Nephron (organoid): ENCODE measurements around the gene GPRIN3.

ENCODE experiments used
- H3K27ac Mint-ChIP-seq, 3 experiments: 2 replicates each; pipeline ENCODE4 v1.8.0; 2020; ENCODE audit warnings: mixed read lengths in 3 of 3, mild to moderate bottlenecking in 2 of 3, moderate library complexity in 1 of 3
- H3K27me3 Mint-ChIP-seq: 2 replicates; pipeline ENCODE4 v1.8.0; 2021; ENCODE audit warnings: low read depth, mild to moderate bottlenecking, moderate library complexity, mixed read lengths
- H3K36me3 Mint-ChIP-seq: 2 replicates; pipeline ENCODE4 v1.8.0; 2020; ENCODE audit warnings: low read depth, mixed read lengths
- H3K4me1 Mint-ChIP-seq: 2 replicates; pipeline ENCODE4 v1.8.0; 2020; ENCODE audit warnings: mixed read lengths
- H3K4me3 Mint-ChIP-seq, 3 experiments: 2 replicates each; pipeline ENCODE4 v1.8.0; 2020; ENCODE audit warnings: mild to moderate bottlenecking in 3 of 3, mixed read lengths in 3 of 3, moderate library complexity in 2 of 3
- H3K9me3 Mint-ChIP-seq: 2 replicates; pipeline ENCODE4 v1.8.0; 2020; ENCODE audit warnings: mixed read lengths
- CTCF ChIP-seq, 3 experiments: fragments of 200-600 bp; sonication (generic); IDR thresholded peaks; one replicate each; pipeline ENCODE4 v1.5.0; 2021; ENCODE audit warnings: antibody characterized with exemption in 3 of 3; ENCODE audit not compliant: unreplicated experiment in 3 of 3

GPRIN3 gene

GRCh38 chr4:89245459-89245858 is 62.1 kb downstream of the GPRIN3 start:
- H3K27ac Mint-ChIP-seq = no peak overlapping the region
- TF ChIP-seq CTCF (IDR thresholded peaks at IDR 0.05; ENCODE audit: unreplicated experiment in 3 of 3) = no peak
- H3K36me3 Mint-ChIP-seq = peaks cover 13% of the 10 kb centered on the region
- H3K9me3 Mint-ChIP-seq = no peaks in the 10 kb centered on the region
- H3K4me3 Mint-ChIP-seq = no peak overlapping the region
- peaks cover 17% of the 10 kb centered on the region for H3K4me1 Mint-ChIP-seq
- no peaks in the 10 kb centered on the region for H3K27me3 Mint-ChIP-seq

GRCh38 chr4:89243733-89244252 is 63.8 kb downstream of the GPRIN3 start:
- Mint-ChIP-seq H3K9me3 (no peaks in the 10 kb centered on the region), H3K4me3 (no peak overlapping the region), H3K4me1 (peaks cover 17% of the 10 kb centered on the region), H3K27ac (peak overlapping the region; percentile 22 to 69 (median 58)), H3K27me3 (no peaks in the 10 kb centered on the region), H3K36me3 (peaks cover 6% of the 10 kb centered on the region)
- TF ChIP-seq CTCF (IDR thresholded peaks at IDR 0.05; ENCODE audit: unreplicated experiment in 3 of 3) = no peak

- Mint-ChIP-seq H3K27me3 (peaks cover 4% of the 10 kb centered on the region), H3K4me1 (peaks cover 17% of the 10 kb centered on the region), H3K27ac (peak overlapping the region; percentile 22 to 69 (median 58)), H3K4me3 (no peak overlapping the region), H3K36me3 (peaks cover 4% of the 10 kb centered on the region), H3K9me3 (no peaks in the 10 kb centered on the region)
- no peak for TF ChIP-seq CTCF (IDR thresholded peaks at IDR 0.05; ENCODE audit: unreplicated experiment in 3 of 3)
These were observed 64.5 kb downstream of the GPRIN3 start for GRCh38 chr4:89242864-89243732.

GRCh38 chr4:89242216-89242615 is 65.4 kb downstream of the GPRIN3 start:
- H3K4me1 Mint-ChIP-seq = peaks cover 17% of the 10 kb centered on the region
- no peaks in the 10 kb centered on the region for H3K9me3 Mint-ChIP-seq
- peaks cover 4% of the 10 kb centered on the region for H3K27me3 Mint-ChIP-seq
- H3K27ac Mint-ChIP-seq = peak overlapping the region in 1 of 3 experiments; percentile 58
- no peak for TF ChIP-seq CTCF (IDR thresholded peaks at IDR 0.05; ENCODE audit: unreplicated experiment in 3 of 3)
- no peak overlapping the region for H3K4me3 Mint-ChIP-seq
- H3K36me3 Mint-ChIP-seq = no peaks in the 10 kb centered on the region

- Mint-ChIP-seq H3K4me3 (no peak overlapping the region), H3K36me3 (no peaks in the 10 kb centered on the region), H3K27ac (no peak overlapping the region), H3K4me1 (no peaks in the 10 kb centered on the region), H3K27me3 (peaks cover 4% of the 10 kb centered on the region), H3K9me3 (peaks cover 9% of the 10 kb centered on the region)
- TF ChIP-seq CTCF (IDR thresholded peaks at IDR 0.05; ENCODE audit: unreplicated experiment in 3 of 3) = no peak
These were observed 77.3 kb downstream of the GPRIN3 start for GRCh38 chr4:89230271-89230670.
